ENCODE measurements around the gene CDC42BPB.

- no peak for TF ChIP-seq CTCF (IDR thresholded peaks at IDR 0.05)
- no peak for TF ChIP-seq POLR2AphosphoS5 (IDR thresholded peaks at IDR 0.05; ENCODE audit: insufficient read depth in 1 of 2, low read depth in 1 of 2)
- TF ChIP-seq POLR2A (IDR thresholded peaks at IDR 0.05) = no peak
These were observed 168.6 kb downstream of the CDC42BPB start for GRCh38 chr14:102888748-102889147.

All from vagina (tissue), 2 donors.